H1 (cell line): ENCODE data around the gene PPIL3. TPM values are rescaled to one million over a fixed set of nuclear protein-coding genes. Genes with fewer than 3 reads are reported as not detected.

Source experiments
- CTCF ChIA-PET: fragments of 300-600 bp; sonication (Branson Sonifier 250); formaldehyde crosslinking; loops from one replicate; lab custom pipeline; 2021; ENCODE audit not compliant: partially characterized antibody; lab: Charles Lee
- POLR2A ChIA-PET: fragments of 300-600 bp; sonication (Branson Sonifier 250); formaldehyde crosslinking; loops from one replicate; lab custom pipeline; 2021; ENCODE audit warnings: inconsistent platforms; ENCODE audit not compliant: partially characterized antibody; lab: Charles Lee
- DNase-seq, 2 experiments: peaks; one replicate each; pipeline versions ENCODE4 v3.0.0 to v3.0.0-alpha.2; 2010 to 2022; ENCODE audit warnings: low spot score in 2 of 2, low read depth in 1 of 2, mixed read lengths in 1 of 2
- FAIRE-seq: peaks from 2 replicates; lab custom pipeline; 2011; peaks lifted over from hg19 to GRCh38; lab: Jason Lieb, UNC
- H2AFZ ChIP-seq: 2 replicates; pipeline ENCODE4 v1.8.1; 2012; ENCODE audit warnings: low read length, inconsistent platforms
- H2AK5ac ChIP-seq: 2 replicates; pipeline ENCODE4 v1.6.1; 2013; ENCODE audit warnings: low read depth, low read length
- H2BK120ac ChIP-seq: replicated peaks from 2 replicates; pipeline ENCODE3; 2013; ENCODE audit warnings: low read depth, low read length, inconsistent platforms
- H2BK12ac ChIP-seq: 2 replicates; pipeline ENCODE4 v1.6.1; 2013; ENCODE audit warnings: low read depth, low read length
- H2BK15ac ChIP-seq: 2 replicates; pipeline ENCODE4 v1.6.1; 2013; ENCODE audit warnings: low read length
- H2BK20ac ChIP-seq: 2 replicates; pipeline ENCODE4 v1.6.1; 2013; ENCODE audit warnings: low read length
- H2BK5ac ChIP-seq: 2 replicates; pipeline ENCODE4 v1.6.1; 2013; ENCODE audit warnings: low read depth, low read length
- H3K14ac ChIP-seq: 2 replicates; pipeline ENCODE4 v1.6.1; 2013; ENCODE audit warnings: inconsistent platforms; ENCODE audit not compliant: insufficient read length
- H3K18ac ChIP-seq: 2 replicates; pipeline ENCODE4 v1.6.1; 2013; ENCODE audit warnings: low read length; ENCODE audit errors: extremely low read depth
- H3K23ac ChIP-seq: 2 replicates; pipeline ENCODE4 v1.6.1; 2013; ENCODE audit warnings: inconsistent platforms; ENCODE audit not compliant: insufficient read length
- H3K23me2 ChIP-seq: 2 replicates; pipeline ENCODE4 v1.6.1; 2013; ENCODE audit warnings: low read depth, low read length
- H3K27ac ChIP-seq: 2 replicates; pipeline ENCODE4 v1.6.1; 2011; ENCODE audit warnings: low read depth, low read length, inconsistent platforms
- H3K27me3 ChIP-seq, 4 experiments: replicated peaks in 1 of 4; 1 replicate in 1 of 4; 2 replicates in 3 of 4; pipeline versions ENCODE4 v1.6.1 to v1.8.1; 2011 to 2013; ENCODE audit warnings: low read length in 3 of 4, mild to moderate bottlenecking in 3 of 4, inconsistent platforms in 2 of 4, mixed read lengths in 2 of 4, moderate library complexity in 1 of 4; ENCODE audit not compliant: control insufficient read depth in 3 of 4, insufficient read depth in 3 of 4; ENCODE audit errors: extremely low read depth in 1 of 4
- H3K36me3 ChIP-seq, 4 experiments: 2 replicates each; pipeline versions ENCODE4 v1.6.1 to v1.8.1; 2011 to 2013; ENCODE audit warnings: mild to moderate bottlenecking in 4 of 4, low read length in 3 of 4, moderate library complexity in 2 of 4, control low read depth in 1 of 4, inconsistent platforms in 1 of 4; ENCODE audit not compliant: insufficient read depth in 4 of 4, control insufficient read depth in 2 of 4
- H3K4ac ChIP-seq: replicated peaks from 2 replicates; pipeline ENCODE3; 2013; ENCODE audit warnings: low read length, low read depth, mixed read lengths, inconsistent platforms; ENCODE audit not compliant: insufficient read length
- H3K4me1 ChIP-seq, 4 experiments: replicated peaks in 1 of 4; 1 replicate in 1 of 4; 2 replicates in 3 of 4; pipeline versions ENCODE4 v1.6.1 to v1.8.1; 2011 to 2013; ENCODE audit warnings: low read length in 3 of 4, inconsistent platforms in 2 of 4, mixed read lengths in 1 of 4; ENCODE audit not compliant: insufficient read depth in 4 of 4, control insufficient read depth in 3 of 4
- H3K4me2 ChIP-seq, 2 experiments: 2 replicates each; pipeline versions ENCODE4 v1.6.1 to v1.8.1; 2011 to 2013; ENCODE audit warnings: low read depth in 2 of 2, low read length in 2 of 2, control low read depth in 1 of 2, inconsistent platforms in 1 of 2, mild to moderate bottlenecking in 1 of 2; ENCODE audit not compliant: insufficient read depth in 1 of 2
- H3K4me3 ChIP-seq, 4 experiments: fragments of 200-600, 300-600 bp in 1 of 4; sonication (generic), shearing (Covaris generic), sonication (Bioruptor Twin) in 1 of 4; 2 replicates each; pipeline versions ENCODE4 v1.5.1 to v1.8.1; 2011 to 2016; ENCODE audit warnings: low read length in 4 of 4, low read depth in 3 of 4, control low read depth in 2 of 4, inconsistent platforms in 2 of 4, mild to moderate bottlenecking in 2 of 4, mixed read lengths in 1 of 4, moderate library complexity in 1 of 4; ENCODE audit not compliant: insufficient read depth in 2 of 4; ENCODE audit errors: extremely low read depth in 1 of 4
- H3K56ac ChIP-seq: replicated peaks from 2 replicates; pipeline ENCODE3; 2013; ENCODE audit warnings: low read depth, mild to moderate bottlenecking, mixed read lengths, low read length, inconsistent platforms; ENCODE audit not compliant: insufficient read length
- H3K79me1 ChIP-seq: 2 replicates; pipeline ENCODE4 v1.6.1; 2013; ENCODE audit warnings: low read depth, low read length, control low read depth
- H3K79me2 ChIP-seq, 2 experiments: 2 replicates each; pipeline versions ENCODE4 v1.6.1 to v1.8.1; 2012 to 2013; ENCODE audit warnings: low read length in 2 of 2, mild to moderate bottlenecking in 2 of 2, inconsistent platforms in 1 of 2; ENCODE audit not compliant: insufficient read depth in 2 of 2, control insufficient read depth in 1 of 2
- H3K9ac ChIP-seq, 4 experiments: replicated peaks in 1 of 4; 1 replicate in 1 of 4; 2 replicates in 3 of 4; pipeline versions ENCODE4 v1.6.1 to v1.8.1; 2011 to 2013; ENCODE audit warnings: low read depth in 3 of 4, low read length in 3 of 4, control low read depth in 2 of 4, mild to moderate bottlenecking in 2 of 4, moderate library complexity in 2 of 4, inconsistent platforms in 1 of 4; ENCODE audit errors: extremely low read depth in 1 of 4
- H3K9me3 ChIP-seq, 2 experiments: 2 replicates each; pipeline versions ENCODE4 v1.6.1 to v1.8.1; 2012 to 2013; ENCODE audit warnings: mild to moderate bottlenecking in 2 of 2, moderate library complexity in 2 of 2, control low read depth in 1 of 2, inconsistent platforms in 1 of 2, low read depth in 1 of 2, low read length in 1 of 2, mixed read lengths in 1 of 2; ENCODE audit not compliant: insufficient read depth in 2 of 2
- H4K20me1 ChIP-seq, 2 experiments: replicated peaks in 1 of 2; 2 replicates each; pipeline versions ENCODE3 to v1.8.1; 2011 to 2013; ENCODE audit warnings: inconsistent platforms in 2 of 2, low read length in 2 of 2, mild to moderate bottlenecking in 1 of 2; ENCODE audit not compliant: insufficient read depth in 2 of 2, control insufficient read depth in 1 of 2
- H4K5ac ChIP-seq: 2 replicates; pipeline ENCODE4 v1.6.1; 2013; ENCODE audit warnings: low read length, low read depth, mixed read lengths, inconsistent platforms; ENCODE audit not compliant: insufficient read length
- H4K8ac ChIP-seq: 2 replicates; pipeline ENCODE4 v1.8.0; 2013; ENCODE audit warnings: mild to moderate bottlenecking, moderate library complexity, low read length, inconsistent platforms; ENCODE audit not compliant: insufficient read depth; ENCODE audit errors: extremely low read depth
- H4K91ac ChIP-seq: replicated peaks from 2 replicates; pipeline ENCODE3; 2013; ENCODE audit warnings: low read length, mixed read lengths, inconsistent platforms; ENCODE audit not compliant: insufficient read length
- CTCF ChIP-seq, 3 experiments: IDR thresholded peaks; 1 replicate in 2 of 3; 2 replicates in 1 of 3; pipeline versions ENCODE4 v1.5.1 to v1.6.1; 2011; ENCODE audit warnings: low read length in 3 of 3, mild to moderate bottlenecking in 3 of 3, inconsistent platforms in 2 of 3, low read depth in 1 of 3, moderate library complexity in 1 of 3; ENCODE audit not compliant: insufficient read depth in 1 of 3; ENCODE audit errors: control extremely low read depth in 1 of 3
- RAD21 ChIP-seq, 2 experiments: IDR thresholded peaks in 1 of 2; conservative IDR thresholded peaks in 1 of 2; 2 replicates each; pipeline ENCODE4 v1.6.1; 2011; ENCODE audit warnings: low read depth in 2 of 2, low read length in 2 of 2, improper control_type of control experiment in 1 of 2, inconsistent platforms in 1 of 2, mild to moderate bottlenecking in 1 of 2, moderate library complexity in 1 of 2
- YY1 ChIP-seq: IDR thresholded peaks from 2 replicates; pipeline ENCODE4 v1.6.1; 2011; ENCODE audit warnings: low read depth, mild to moderate bottlenecking, low read length
- WGBS, 2 experiments: shearing (Covaris generic) in 1 of 2; methylation state at CpG; one replicate each; pipeline versions ENCODE4 v1.1.6 to v1.1.7; 2013 to 2015; ENCODE audit warnings: low lambda C conversion rate in 2 of 2, mixed read lengths in 2 of 2, inconsistent platforms in 1 of 2, low coverage in 1 of 2, missing lambda C conversion rate in 1 of 2; ENCODE audit not compliant: insufficient replicate concordance in 2 of 2, insufficient coverage in 1 of 2, insufficient read length in 1 of 2; ENCODE audit errors: extremely low coverage in 1 of 2, missing lambda C conversion rate in 1 of 2; 5-methylcytosine and 5-hydroxymethylcytosine counted together
- polyA plus RNA-seq, 7 experiments: library from polyadenylated mRNA; depleted of rRNA in 3 of 7; stranded (reverse) in 5 of 7; unstranded in 2 of 7; fragments of >200 nt in 5 of 7; fragments of 200-250 nt in 2 of 7; gene quantifications; 1 replicate in 5 of 7; 2 replicates in 1 of 7; 4 replicates in 1 of 7; pipeline versions ENCODE4 v1.2.1 to v1.2.3, GENCODE V29; 2011 to 2013; ENCODE audit warnings: missing spikeins in 2 of 7, mixed read lengths in 2 of 7
- total RNA-seq: library from RNA; stranded (reverse); fragmentation: NEBNext Ultra II Directional; extraction: Animal tissue kit (Norgen Biotek cat#: 25700); gene quantifications from 2 replicates; pipeline ENCODE4 v1.2.1, GENCODE V29; 2021

The PPIL3 gene
- total and polyA plus RNA-seq, 2 of the 8 experiments (the other 6 are each of a cell fraction or from before 2014, with no cell fraction given): 30.4 to 48.7 TPM

- H3K4me2 ChIP-seq: no peak overlapping the region
- H3K23me2 ChIP-seq: no peaks in the 10 kb centered on the region
- H3K27me3 ChIP-seq: no peaks in the 10 kb centered on the region
- FAIRE-seq: peak; percentile 7
- H4K91ac ChIP-seq: no peak overlapping the region
- H3K9ac ChIP-seq: no peak overlapping the region
- no peak overlapping the region for H4K8ac ChIP-seq
- H3K27ac ChIP-seq: no peak overlapping the region
- H2BK120ac ChIP-seq: no peak overlapping the region
- WGBS, 2 experiments: 83% methylated on average over 2 of the region's 2 CpGs; no CpG with 5 or more reads in 1 of the 2 experiments
- H2BK5ac ChIP-seq: no peak overlapping the region
- no peaks in the 10 kb centered on the region for H3K9me3 ChIP-seq
- H2AFZ ChIP-seq: no peak overlapping the region
- H3K36me3 ChIP-seq: peaks cover 6 to 43% (median 19%) of the 10 kb centered on the region in 4 experiments
- H3K79me2 ChIP-seq: no peaks in the 10 kb centered on the region
- H3K18ac ChIP-seq: no peak overlapping the region
- H3K4ac ChIP-seq: no peak overlapping the region
- H2BK12ac ChIP-seq: no peak overlapping the region
- H4K5ac ChIP-seq: no peak overlapping the region
- POLR2A ChIA-PET: interaction anchor here (0.7 to 3.9 kb wide), 10 partner anchors 8 to 262 kb away, joined by 3 to 24 read pairs (median 4); partner anchors contain the start of genes CLK1, NIF3L1, ORC2 and PPIL3
- no peak overlapping the region for H2BK20ac ChIP-seq
- H3K4me3 ChIP-seq: no peak overlapping the region
- H2BK15ac ChIP-seq: no peak overlapping the region
- H4K20me1 ChIP-seq: no peaks in the 10 kb centered on the region
- no peak overlapping the region for H3K23ac ChIP-seq
- H2AK5ac ChIP-seq: no peak overlapping the region
- peak; percentile 67 to 79 (median 78) for TF ChIP-seq CTCF (IDR thresholded peaks at IDR 0.05; ENCODE audit: control extremely low read depth in 1 of 3, insufficient read depth in 1 of 3, low read depth in 1 of 3, low read length in 3 of 3)
- no peak for TF ChIP-seq YY1
- peak; percentile 67 to 76 for TF ChIP-seq RAD21 (IDR thresholded peaks at IDR 0.05 in 1 of 2, conservative IDR thresholded peaks at IDR 0.05 in 1 of 2; ENCODE audit: low read depth in 2 of 2, low read length in 2 of 2)
- H3K79me1 ChIP-seq: no peaks in the 10 kb centered on the region
- peak in 1 of 2 experiments; percentile 59 for DNase-seq
- no peaks in the 10 kb centered on the region for H3K4me1 ChIP-seq
- CTCF ChIA-PET: interaction anchor here (0.6 to 4.6 kb wide), 28 partner anchors 9 to 327 kb away, joined by 3 to 25 read pairs (median 4); partner anchors contain the start of gene ORC2
- no peak overlapping the region for H3K14ac ChIP-seq
- no peak overlapping the region for H3K56ac ChIP-seq
Observed at GRCh38 chr2:200905618-200906296, 16.9 kb upstream of the PPIL3 start.
